ENCODE data around the gene CHD1L. TPM values are rescaled to one million over a fixed set of nuclear protein-coding genes. Genes with fewer than 3 reads are reported as not detected.
"Not testable (repeated sequence)": the region's sequence is repeated elsewhere in the genome, so short reads cannot be mapped to it uniquely, and the experiment has no call there.

The CHD1L gene
- total and polyA plus RNA-seq, 2 of the 4 experiments (the other 2 are of a cell fraction): 31.2 to 47.5 TPM

- H3K4me2 ChIP-seq (ENCODE audit: low read depth, low read length); H2BK20ac ChIP-seq (ENCODE audit: low read depth, low read length); H4K91ac ChIP-seq (ENCODE audit: insufficient read depth, low read depth, low read length); H3K79me1 ChIP-seq (ENCODE audit: low read depth in 1 of 2, low read length in 2 of 2); dilution Hi-C loops (cut with HindIII; ENCODE audit: low sequenced_read_pairs, unreplicated experiment); H3K27ac ChIP-seq (ENCODE audit: insufficient read depth, low read length); H3K4me3 ChIP-seq (ENCODE audit: insufficient read depth, low read depth, low read length); DNase-seq; H3K23ac ChIP-seq (ENCODE audit: low read depth, low read length); H2AFZ ChIP-seq (replicated peaks; ENCODE audit: low read length, poor library complexity); intact Hi-C loops (cut with micrococcal nuclease); H3K36me3 ChIP-seq (ENCODE audit: control insufficient read depth, insufficient read depth, low read length); H3K4me1 ChIP-seq (ENCODE audit: control insufficient read depth, insufficient read depth, low read length); H3K27me3 ChIP-seq (ENCODE audit: control insufficient read depth, insufficient read depth, low read length); H3K14ac ChIP-seq (replicated peaks; ENCODE audit: low read depth, low read length); H3K9me3 ChIP-seq (ENCODE audit: control insufficient read depth, insufficient read depth, low read length); CTCF ChIA-PET; H3K4ac ChIP-seq (ENCODE audit: low read depth, low read length); H2AK9ac ChIP-seq (replicated peaks; ENCODE audit: low read depth, low read length, poor library complexity); H3K18ac ChIP-seq (ENCODE audit: low read depth, low read length); H3K9me1 ChIP-seq (ENCODE audit: insufficient read depth, low read length); ATAC-seq (ENCODE audit: low read depth); BruUV-seq (replicated peaks); H4K5ac ChIP-seq (ENCODE audit: low read depth, low read length); H3K56ac ChIP-seq (ENCODE audit: extremely low read depth, insufficient read depth, low read length); H2AK5ac ChIP-seq (ENCODE audit: low read depth, low read length); H4K8ac ChIP-seq (ENCODE audit: low read depth in 2 of 2, low read length in 2 of 2); H3K9ac ChIP-seq (ENCODE audit: low read depth, low read length); in situ Hi-C loops (cut with MboI; ENCODE audit: low sequenced_read_pairs); H2BK15ac ChIP-seq (ENCODE audit: low read depth, low read length); H2BK120ac ChIP-seq (ENCODE audit: low read depth, low read length); H4K20me1 ChIP-seq (ENCODE audit: insufficient read depth, low read length); H2BK5ac ChIP-seq (ENCODE audit: low read depth, low read length, poor library complexity, severe bottlenecking); POLR2A ChIA-PET (ENCODE audit: unreplicated experiment): not testable (repeated sequence)
- no CpG with 5 or more reads among the region's 26 CpGs for WGBS, 2 experiments (ENCODE audit: extremely low coverage in 2 of 2, insufficient read length in 1 of 2)
Observed at GRCh38 chr1:147326933-147327687, 84.6 kb downstream of the CHD1L start.

All from IMR-90 (cell line).